Vagina (tissue), 2 donors: ENCODE measurements around the gene LAMTOR4. TPM values are rescaled to one million over a fixed set of nuclear protein-coding genes. Genes with fewer than 3 reads are reported as not detected.

Experiments used
- DNase-seq, 2 donors: peaks; one replicate each; pipeline ENCODE4 v3.0.0-alpha.2; 2017; ENCODE audit errors: extremely low spot score in 2 of 2
- H3K27ac ChIP-seq: fragments of 200-600 bp; sonication (generic); one replicate; pipeline ENCODE4 v1.5.1; 2019
- H3K27me3 ChIP-seq: fragments of 200-600 bp; sonication (generic); one replicate; pipeline ENCODE4 v1.5.1; 2019
- H3K36me3 ChIP-seq, 2 donors: fragments of 200-600 bp; sonication (generic); one replicate each; pipeline ENCODE4 v1.5.1; 2017 to 2019
- H3K4me1 ChIP-seq: fragments of 200-600 bp; sonication (generic); one replicate; pipeline ENCODE4 v1.5.1; 2019
- H3K4me3 ChIP-seq, 2 donors: fragments of 200-600 bp; sonication (generic); 1 replicate in 1 of 2; 2 replicates in 1 of 2; pipeline ENCODE4 v1.5.1; 2016 to 2019
- H3K9me3 ChIP-seq: fragments of 200-600 bp; sonication (generic); one replicate; pipeline ENCODE4 v1.5.1; 2019
- POLR2A ChIP-seq, 2 donors: fragments of 450-650 bp; IDR thresholded peaks; one replicate each; pipeline ENCODE4 v1.6.1; 2017; ENCODE audit warnings: antibody characterized with exemption in 2 of 2, mild to moderate bottlenecking in 2 of 2, moderate library complexity in 2 of 2
- POLR2AphosphoS5 ChIP-seq, 2 donors: sonication (generic); formaldehyde crosslinking; IDR thresholded peaks; one replicate each; pipeline ENCODE4 v1.9.0; 2017; ENCODE audit warnings: antibody characterized with exemption in 2 of 2, mild to moderate bottlenecking in 2 of 2, low read depth in 1 of 2; ENCODE audit not compliant: insufficient read depth in 1 of 2
- intact Hi-C: fragments of 100-400 bp; cut with DNase I; formaldehyde crosslinking; loops from one replicate; pipeline ENCODE4 v1.15.1; 2023
- total RNA-seq: library from RNA; depleted of rRNA; stranded (reverse); fragments of >200 nt; gene quantifications from one replicate; pipeline ENCODE4 v1.2.3, GENCODE V29; 2016
- TF ChIP-seq, protein P1 (sequence below), 3 experiments: fragments of 450-650 bp in 2 of 3; fragments of 200-600 bp in 1 of 3; sonication (generic) in 1 of 3; IDR thresholded peaks; one replicate each; pipeline ENCODE4 v1.5.1; 2017 to 2019; ENCODE audit warnings: antibody characterized with exemption in 3 of 3, mild to moderate bottlenecking in 2 of 3, moderate library complexity in 2 of 3

LAMTOR4 gene
- total RNA-seq, 1 donor from 2014 or later, result 161 TPM

DNA sequence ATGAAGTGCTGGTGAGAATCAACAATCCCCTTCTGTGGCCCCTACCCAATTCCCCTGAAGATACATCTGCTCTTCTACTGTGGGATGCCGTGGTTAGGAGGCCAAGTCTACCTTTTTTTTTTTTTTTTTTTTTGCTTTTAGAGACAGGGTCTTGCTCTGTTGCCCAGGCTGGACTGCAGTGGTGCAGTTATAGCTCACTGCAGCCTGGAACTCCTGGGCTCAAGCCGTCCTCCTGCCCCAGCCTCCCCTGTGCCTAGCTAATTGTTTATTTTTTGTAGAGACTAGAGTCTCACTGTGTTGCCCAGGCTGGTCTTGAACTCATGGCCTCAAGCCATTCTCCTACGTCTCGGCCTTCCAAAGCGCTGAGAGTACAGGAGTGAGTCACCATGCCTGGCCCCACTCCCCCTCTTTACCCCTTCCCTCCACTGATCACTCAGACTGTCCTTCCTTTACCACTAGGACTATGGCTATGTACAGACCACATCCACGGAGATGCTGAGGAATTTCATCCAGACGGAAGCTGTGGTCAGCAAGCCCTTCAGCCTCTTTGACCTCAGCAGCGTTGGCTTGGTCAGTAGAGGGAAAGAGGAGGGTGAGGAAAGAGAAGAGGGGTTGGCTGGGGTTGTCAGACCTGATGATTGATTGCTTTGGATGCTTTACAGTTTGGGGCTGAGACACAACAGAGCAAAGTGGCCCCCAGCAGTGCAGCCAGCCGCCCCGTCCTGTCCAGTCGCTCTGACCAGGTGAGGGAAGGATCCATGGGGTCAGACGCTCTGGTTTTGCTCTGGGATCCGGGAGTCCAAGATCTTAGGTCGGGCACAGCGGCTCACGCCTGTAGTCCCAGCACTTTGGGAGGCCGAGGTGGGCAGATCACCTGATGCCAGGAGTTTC is 45.5 kb upstream of the LAMTOR4 start:
- no peaks in the 10 kb centered on the region for H3K27me3 ChIP-seq
- H3K4me1 ChIP-seq, result peaks cover 34% of the 10 kb centered on the region
- DNase-seq, result no peak
- H3K36me3 ChIP-seq, result peaks cover 0 to 39% of the 10 kb centered on the region in 2 donors
- H3K4me3 ChIP-seq, result no peak overlapping the region
- intact Hi-C loops, result no loop called here
- H3K27ac ChIP-seq, result no peak overlapping the region
- TF ChIP-seq, protein P1, sequence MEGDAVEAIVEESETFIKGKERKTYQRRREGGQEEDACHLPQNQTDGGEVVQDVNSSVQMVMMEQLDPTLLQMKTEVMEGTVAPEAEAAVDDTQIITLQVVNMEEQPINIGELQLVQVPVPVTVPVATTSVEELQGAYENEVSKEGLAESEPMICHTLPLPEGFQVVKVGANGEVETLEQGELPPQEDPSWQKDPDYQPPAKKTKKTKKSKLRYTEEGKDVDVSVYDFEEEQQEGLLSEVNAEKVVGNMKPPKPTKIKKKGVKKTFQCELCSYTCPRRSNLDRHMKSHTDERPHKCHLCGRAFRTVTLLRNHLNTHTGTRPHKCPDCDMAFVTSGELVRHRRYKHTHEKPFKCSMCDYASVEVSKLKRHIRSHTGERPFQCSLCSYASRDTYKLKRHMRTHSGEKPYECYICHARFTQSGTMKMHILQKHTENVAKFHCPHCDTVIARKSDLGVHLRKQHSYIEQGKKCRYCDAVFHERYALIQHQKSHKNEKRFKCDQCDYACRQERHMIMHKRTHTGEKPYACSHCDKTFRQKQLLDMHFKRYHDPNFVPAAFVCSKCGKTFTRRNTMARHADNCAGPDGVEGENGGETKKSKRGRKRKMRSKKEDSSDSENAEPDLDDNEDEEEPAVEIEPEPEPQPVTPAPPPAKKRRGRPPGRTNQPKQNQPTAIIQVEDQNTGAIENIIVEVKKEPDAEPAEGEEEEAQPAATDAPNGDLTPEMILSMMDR (IDR thresholded peaks at IDR 0.05), result no peak
- no peak for TF ChIP-seq POLR2AphosphoS5 (IDR thresholded peaks at IDR 0.05; ENCODE audit: insufficient read depth in 1 of 2, low read depth in 1 of 2)
- no peak for TF ChIP-seq POLR2A (IDR thresholded peaks at IDR 0.05)
- no peaks in the 10 kb centered on the region for H3K9me3 ChIP-seq

DNA sequence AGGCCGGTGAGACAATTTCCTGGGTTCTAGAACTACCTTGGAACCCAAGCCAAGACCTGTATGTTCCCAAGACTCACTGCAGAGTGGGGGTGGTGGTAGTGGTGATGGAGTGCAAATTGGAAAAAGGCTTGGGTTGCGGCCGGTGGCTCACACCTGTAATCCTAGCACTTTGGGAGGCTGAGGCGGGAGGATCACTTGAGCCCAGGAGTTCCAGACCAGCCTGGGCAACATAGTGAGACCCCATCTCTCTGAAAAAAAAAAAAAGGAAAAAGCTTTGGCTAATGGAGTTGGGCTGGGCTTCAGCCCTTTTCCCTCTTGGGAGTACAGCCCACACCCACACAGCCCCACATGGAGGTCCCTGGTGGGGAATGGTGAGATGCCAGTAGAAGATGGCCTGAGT is 43.2 kb upstream of the LAMTOR4 start:
- Histone ChIP-seq H3K4me1 (peaks cover 15% of the 10 kb centered on the region), H3K9me3 (no peaks in the 10 kb centered on the region), H3K27me3 (no peaks in the 10 kb centered on the region), H3K27ac (no peak overlapping the region), H3K4me3 (no peak overlapping the region), H3K36me3 (peaks cover 0 to 40% of the 10 kb centered on the region in 2 donors)
- intact Hi-C loops, result no loop called here
- DNase-seq, result no peak
- TF ChIP-seq, protein P1 (IDR thresholded peaks at IDR 0.05), result no peak
- TF ChIP-seq POLR2AphosphoS5 (IDR thresholded peaks at IDR 0.05; ENCODE audit: insufficient read depth in 1 of 2, low read depth in 1 of 2), result no peak
- TF ChIP-seq POLR2A (IDR thresholded peaks at IDR 0.05), result no peak

- intact Hi-C loops, result no loop called here
- TF ChIP-seq POLR2AphosphoS5 (IDR thresholded peaks at IDR 0.05; ENCODE audit: insufficient read depth in 1 of 2, low read depth in 1 of 2), result no peak
- TF ChIP-seq POLR2A (IDR thresholded peaks at IDR 0.05), result no peak
- TF ChIP-seq, protein P1 (IDR thresholded peaks at IDR 0.05), result no peak
- Histone ChIP-seq H3K4me1 (peaks cover 15% of the 10 kb centered on the region), H3K27ac (no peak overlapping the region), H3K4me3 (no peak overlapping the region), H3K9me3 (no peaks in the 10 kb centered on the region), H3K36me3 (peaks cover 0 to 51% of the 10 kb centered on the region in 2 donors), H3K27me3 (no peaks in the 10 kb centered on the region)
- DNase-seq, result no peak
These were observed 42.1 kb upstream of the LAMTOR4 start for GRCh38 chr7:100106633-100107032.

GRCh38 chr7:100107125-100107737 is 41.5 kb upstream of the LAMTOR4 start:
- Histone ChIP-seq H3K36me3 (peaks cover 2 to 57% of the 10 kb centered on the region in 2 donors), H3K4me3 (no peak overlapping the region), H3K27ac (no peak overlapping the region), H3K4me1 (peaks cover 9% of the 10 kb centered on the region), H3K27me3 (no peaks in the 10 kb centered on the region), H3K9me3 (no peaks in the 10 kb centered on the region)
- intact Hi-C loops, result no loop called here
- TF ChIP-seq POLR2A (IDR thresholded peaks at IDR 0.05) (no peak), POLR2AphosphoS5 (IDR thresholded peaks at IDR 0.05; ENCODE audit: insufficient read depth in 1 of 2, low read depth in 1 of 2) (no peak)
- TF ChIP-seq, protein P1 (IDR thresholded peaks at IDR 0.05), result no peak
- no peak for DNase-seq
